H1 (cell line): ENCODE results near the gene FNDC10. TPM values are rescaled to one million over a fixed set of nuclear protein-coding genes. Genes with fewer than 3 reads are reported as not detected.

Source experiments
- CTCF ChIA-PET: fragments of 300-600 bp; sonication (Branson Sonifier 250); formaldehyde crosslinking; loops from one replicate; lab custom pipeline; 2021; ENCODE audit not compliant: partially characterized antibody; lab: Charles Lee
- POLR2A ChIA-PET: fragments of 300-600 bp; sonication (Branson Sonifier 250); formaldehyde crosslinking; loops from one replicate; lab custom pipeline; 2021; ENCODE audit warnings: inconsistent platforms; ENCODE audit not compliant: partially characterized antibody; lab: Charles Lee
- DNase-seq, 2 experiments: peaks; one replicate each; pipeline versions ENCODE4 v3.0.0 to v3.0.0-alpha.2; 2010 to 2022; ENCODE audit warnings: low spot score in 2 of 2, low read depth in 1 of 2, mixed read lengths in 1 of 2
- FAIRE-seq: peaks from 2 replicates; lab custom pipeline; 2011; peaks lifted over from hg19 to GRCh38; lab: Jason Lieb, UNC
- H2AFZ ChIP-seq: 2 replicates; pipeline ENCODE4 v1.8.1; 2012; ENCODE audit warnings: low read length, inconsistent platforms
- H2AK5ac ChIP-seq: 2 replicates; pipeline ENCODE4 v1.6.1; 2013; ENCODE audit warnings: low read depth, low read length
- H2BK120ac ChIP-seq: replicated peaks from 2 replicates; pipeline ENCODE3; 2013; ENCODE audit warnings: low read depth, low read length, inconsistent platforms
- H2BK12ac ChIP-seq: 2 replicates; pipeline ENCODE4 v1.6.1; 2013; ENCODE audit warnings: low read depth, low read length
- H2BK15ac ChIP-seq: 2 replicates; pipeline ENCODE4 v1.6.1; 2013; ENCODE audit warnings: low read length
- H2BK20ac ChIP-seq: 2 replicates; pipeline ENCODE4 v1.6.1; 2013; ENCODE audit warnings: low read length
- H2BK5ac ChIP-seq: 2 replicates; pipeline ENCODE4 v1.6.1; 2013; ENCODE audit warnings: low read depth, low read length
- H3K14ac ChIP-seq: 2 replicates; pipeline ENCODE4 v1.6.1; 2013; ENCODE audit warnings: inconsistent platforms; ENCODE audit not compliant: insufficient read length
- H3K18ac ChIP-seq: 2 replicates; pipeline ENCODE4 v1.6.1; 2013; ENCODE audit warnings: low read length; ENCODE audit errors: extremely low read depth
- H3K23ac ChIP-seq: 2 replicates; pipeline ENCODE4 v1.6.1; 2013; ENCODE audit warnings: inconsistent platforms; ENCODE audit not compliant: insufficient read length
- H3K23me2 ChIP-seq: 2 replicates; pipeline ENCODE4 v1.6.1; 2013; ENCODE audit warnings: low read depth, low read length
- H3K27ac ChIP-seq: 2 replicates; pipeline ENCODE4 v1.6.1; 2011; ENCODE audit warnings: low read depth, low read length, inconsistent platforms
- H3K27me3 ChIP-seq, 4 experiments: replicated peaks in 1 of 4; 1 replicate in 1 of 4; 2 replicates in 3 of 4; pipeline versions ENCODE4 v1.6.1 to v1.8.1; 2011 to 2013; ENCODE audit warnings: low read length in 3 of 4, mild to moderate bottlenecking in 3 of 4, inconsistent platforms in 2 of 4, mixed read lengths in 2 of 4, moderate library complexity in 1 of 4; ENCODE audit not compliant: control insufficient read depth in 3 of 4, insufficient read depth in 3 of 4; ENCODE audit errors: extremely low read depth in 1 of 4
- H3K36me3 ChIP-seq, 4 experiments: 2 replicates each; pipeline versions ENCODE4 v1.6.1 to v1.8.1; 2011 to 2013; ENCODE audit warnings: mild to moderate bottlenecking in 4 of 4, low read length in 3 of 4, moderate library complexity in 2 of 4, control low read depth in 1 of 4, inconsistent platforms in 1 of 4; ENCODE audit not compliant: insufficient read depth in 4 of 4, control insufficient read depth in 2 of 4
- H3K4ac ChIP-seq: replicated peaks from 2 replicates; pipeline ENCODE3; 2013; ENCODE audit warnings: low read length, low read depth, mixed read lengths, inconsistent platforms; ENCODE audit not compliant: insufficient read length
- H3K4me1 ChIP-seq, 4 experiments: replicated peaks in 1 of 4; 1 replicate in 1 of 4; 2 replicates in 3 of 4; pipeline versions ENCODE4 v1.6.1 to v1.8.1; 2011 to 2013; ENCODE audit warnings: low read length in 3 of 4, inconsistent platforms in 2 of 4, mixed read lengths in 1 of 4; ENCODE audit not compliant: insufficient read depth in 4 of 4, control insufficient read depth in 3 of 4
- H3K4me2 ChIP-seq, 2 experiments: 2 replicates each; pipeline versions ENCODE4 v1.6.1 to v1.8.1; 2011 to 2013; ENCODE audit warnings: low read depth in 2 of 2, low read length in 2 of 2, control low read depth in 1 of 2, inconsistent platforms in 1 of 2, mild to moderate bottlenecking in 1 of 2; ENCODE audit not compliant: insufficient read depth in 1 of 2
- H3K4me3 ChIP-seq, 4 experiments: fragments of 200-600, 300-600 bp in 1 of 4; sonication (generic), shearing (Covaris generic), sonication (Bioruptor Twin) in 1 of 4; 2 replicates each; pipeline versions ENCODE4 v1.5.1 to v1.8.1; 2011 to 2016; ENCODE audit warnings: low read length in 4 of 4, low read depth in 3 of 4, control low read depth in 2 of 4, inconsistent platforms in 2 of 4, mild to moderate bottlenecking in 2 of 4, mixed read lengths in 1 of 4, moderate library complexity in 1 of 4; ENCODE audit not compliant: insufficient read depth in 2 of 4; ENCODE audit errors: extremely low read depth in 1 of 4
- H3K56ac ChIP-seq: replicated peaks from 2 replicates; pipeline ENCODE3; 2013; ENCODE audit warnings: low read depth, mild to moderate bottlenecking, mixed read lengths, low read length, inconsistent platforms; ENCODE audit not compliant: insufficient read length
- H3K79me1 ChIP-seq: 2 replicates; pipeline ENCODE4 v1.6.1; 2013; ENCODE audit warnings: low read depth, low read length, control low read depth
- H3K79me2 ChIP-seq, 2 experiments: 2 replicates each; pipeline versions ENCODE4 v1.6.1 to v1.8.1; 2012 to 2013; ENCODE audit warnings: low read length in 2 of 2, mild to moderate bottlenecking in 2 of 2, inconsistent platforms in 1 of 2; ENCODE audit not compliant: insufficient read depth in 2 of 2, control insufficient read depth in 1 of 2
- H3K9ac ChIP-seq, 4 experiments: replicated peaks in 1 of 4; 1 replicate in 1 of 4; 2 replicates in 3 of 4; pipeline versions ENCODE4 v1.6.1 to v1.8.1; 2011 to 2013; ENCODE audit warnings: low read depth in 3 of 4, low read length in 3 of 4, control low read depth in 2 of 4, mild to moderate bottlenecking in 2 of 4, moderate library complexity in 2 of 4, inconsistent platforms in 1 of 4; ENCODE audit errors: extremely low read depth in 1 of 4
- H3K9me3 ChIP-seq, 2 experiments: 2 replicates each; pipeline versions ENCODE4 v1.6.1 to v1.8.1; 2012 to 2013; ENCODE audit warnings: mild to moderate bottlenecking in 2 of 2, moderate library complexity in 2 of 2, control low read depth in 1 of 2, inconsistent platforms in 1 of 2, low read depth in 1 of 2, low read length in 1 of 2, mixed read lengths in 1 of 2; ENCODE audit not compliant: insufficient read depth in 2 of 2
- H4K20me1 ChIP-seq, 2 experiments: replicated peaks in 1 of 2; 2 replicates each; pipeline versions ENCODE3 to v1.8.1; 2011 to 2013; ENCODE audit warnings: inconsistent platforms in 2 of 2, low read length in 2 of 2, mild to moderate bottlenecking in 1 of 2; ENCODE audit not compliant: insufficient read depth in 2 of 2, control insufficient read depth in 1 of 2
- H4K5ac ChIP-seq: 2 replicates; pipeline ENCODE4 v1.6.1; 2013; ENCODE audit warnings: low read length, low read depth, mixed read lengths, inconsistent platforms; ENCODE audit not compliant: insufficient read length
- H4K8ac ChIP-seq: 2 replicates; pipeline ENCODE4 v1.8.0; 2013; ENCODE audit warnings: mild to moderate bottlenecking, moderate library complexity, low read length, inconsistent platforms; ENCODE audit not compliant: insufficient read depth; ENCODE audit errors: extremely low read depth
- H4K91ac ChIP-seq: replicated peaks from 2 replicates; pipeline ENCODE3; 2013; ENCODE audit warnings: low read length, mixed read lengths, inconsistent platforms; ENCODE audit not compliant: insufficient read length
- ASH2L ChIP-seq: fragments of 200-600, 300-600 bp; sonication (generic); IDR thresholded peaks from one replicate; pipeline ENCODE4 v1.7.1; 2017; ENCODE audit warnings: low read length
- ATF2 ChIP-seq: IDR thresholded peaks from 2 replicates; pipeline ENCODE4 v1.6.1; 2012; ENCODE audit warnings: low read length, inconsistent platforms
- BRCA1 ChIP-seq: IDR thresholded peaks from 2 replicates; pipeline ENCODE4 v1.6.1; 2012; ENCODE audit warnings: low read depth, low read length, improper control_type of control experiment
- CHD2 ChIP-seq: IDR thresholded peaks from 2 replicates; pipeline ENCODE4 v1.6.1; 2012; ENCODE audit warnings: low read length, improper control_type of control experiment
- E2F6 ChIP-seq: IDR thresholded peaks from 2 replicates; pipeline ENCODE4 v1.6.1; 2012; ENCODE audit warnings: inconsistent platforms
- EGR1 ChIP-seq: IDR thresholded peaks from 2 replicates; pipeline ENCODE4 v1.6.1; 2011; ENCODE audit warnings: low read depth, low read length, borderline replicate concordance
- JUN ChIP-seq: IDR thresholded peaks from 2 replicates; pipeline ENCODE4 v1.6.1; 2011; ENCODE audit warnings: low read depth, mild to moderate bottlenecking, improper control_type of control experiment, low read length
- NANOG ChIP-seq: IDR thresholded peaks from 2 replicates; pipeline ENCODE4 v1.6.1; 2011; ENCODE audit warnings: low read length, low read depth, mild to moderate bottlenecking, inconsistent platforms; ENCODE audit not compliant: insufficient read depth, poor library complexity, severe bottlenecking
- POLR2A ChIP-seq, 2 experiments: IDR thresholded peaks; 1 replicate in 1 of 2; 2 replicates in 1 of 2; pipeline ENCODE4 v1.6.1; 2011; ENCODE audit warnings: low read depth in 2 of 2, low read length in 2 of 2, mild to moderate bottlenecking in 2 of 2; ENCODE audit errors: control extremely low read depth in 1 of 2
- RBBP5 ChIP-seq: IDR thresholded peaks from 2 replicates; pipeline ENCODE4 v1.7.1; 2012; ENCODE audit warnings: low read depth, mild to moderate bottlenecking, inconsistent platforms, low read length, moderate library complexity, borderline replicate concordance
- SIN3A ChIP-seq, 2 experiments: IDR thresholded peaks in 1 of 2; conservative IDR thresholded peaks in 1 of 2; 2 replicates each; pipeline ENCODE4 v1.6.1; 2011 to 2012; ENCODE audit warnings: low read length in 2 of 2, improper control_type of control experiment in 1 of 2, low read depth in 1 of 2, mild to moderate bottlenecking in 1 of 2
- SIX5 ChIP-seq: IDR thresholded peaks from 2 replicates; pipeline ENCODE4 v1.6.1; 2011; ENCODE audit warnings: mild to moderate bottlenecking, low read depth, low read length
- WGBS, 2 experiments: shearing (Covaris generic) in 1 of 2; methylation state at CpG; one replicate each; pipeline versions ENCODE4 v1.1.6 to v1.1.7; 2013 to 2015; ENCODE audit warnings: low lambda C conversion rate in 2 of 2, mixed read lengths in 2 of 2, inconsistent platforms in 1 of 2, low coverage in 1 of 2, missing lambda C conversion rate in 1 of 2; ENCODE audit not compliant: insufficient replicate concordance in 2 of 2, insufficient coverage in 1 of 2, insufficient read length in 1 of 2; ENCODE audit errors: extremely low coverage in 1 of 2, missing lambda C conversion rate in 1 of 2; 5-methylcytosine and 5-hydroxymethylcytosine counted together
- polyA plus RNA-seq, 7 experiments: library from polyadenylated mRNA; depleted of rRNA in 3 of 7; stranded (reverse) in 5 of 7; unstranded in 2 of 7; fragments of >200 nt in 5 of 7; fragments of 200-250 nt in 2 of 7; gene quantifications; 1 replicate in 5 of 7; 2 replicates in 1 of 7; 4 replicates in 1 of 7; pipeline versions ENCODE4 v1.2.1 to v1.2.3, GENCODE V29; 2011 to 2013; ENCODE audit warnings: missing spikeins in 2 of 7, mixed read lengths in 2 of 7
- total RNA-seq: library from RNA; stranded (reverse); fragmentation: NEBNext Ultra II Directional; extraction: Animal tissue kit (Norgen Biotek cat#: 25700); gene quantifications from 2 replicates; pipeline ENCODE4 v1.2.1, GENCODE V29; 2021

FNDC10 gene
- total and polyA plus RNA-seq, 2 of the 8 experiments (the other 6 are each of a cell fraction or from before 2014, with no cell fraction given) = 19.0 to 21.8 TPM

- ChIA-PET POLR2A (no interaction called here), CTCF (interaction anchor here (1.6 kb wide), 1 partner anchor 182 kb away, joined by 4 read pairs; no protein-coding TSS in a partner anchor)
- H3K27me3 ChIP-seq = no peaks in the 10 kb centered on the region
- no peak overlapping the region for H3K4me3 ChIP-seq
- no peaks in the 10 kb centered on the region for H3K23me2 ChIP-seq
- no peak overlapping the region for H3K27ac ChIP-seq
- H4K5ac ChIP-seq = no peak overlapping the region
- WGBS, 2 experiments = 96% methylated on average over 26 of the region's 33 CpGs; no CpG with 5 or more reads in 1 of the 2 experiments
- DNase-seq = no peak
- no peak overlapping the region for H2BK15ac ChIP-seq
- H3K79me2 ChIP-seq = no peaks in the 10 kb centered on the region
- H3K18ac ChIP-seq = no peak overlapping the region
- no peak overlapping the region for H3K23ac ChIP-seq
- no peak overlapping the region for H2BK20ac ChIP-seq
- no peaks in the 10 kb centered on the region for H3K36me3 ChIP-seq
- no peak for FAIRE-seq
- no peaks in the 10 kb centered on the region; the same call in none of the 2 replicates for H3K79me1 ChIP-seq
- peaks cover 0 to under 1% (median 0%) of the 10 kb centered on the region in 4 experiments; a peak in 2 of 7 replicates for H3K4me1 ChIP-seq
- H3K9ac ChIP-seq = no peak overlapping the region
- H4K8ac ChIP-seq = peak overlapping the region; percentile 79; the same call in 1 of the 2 replicates
- no peaks in the 10 kb centered on the region for H3K9me3 ChIP-seq
- H2AFZ ChIP-seq = no peak overlapping the region
- peaks cover 2 to 18% of the 10 kb centered on the region in 2 experiments for H4K20me1 ChIP-seq
- H4K91ac ChIP-seq = no peak overlapping the region
- no peak overlapping the region for H3K56ac ChIP-seq
- H3K4me2 ChIP-seq = no peak overlapping the region
- no peak overlapping the region for H2BK12ac ChIP-seq
- H3K14ac ChIP-seq = no peak overlapping the region
- no peak overlapping the region for H2AK5ac ChIP-seq
- H3K4ac ChIP-seq = no peak overlapping the region
- no peak overlapping the region; the same call in 1 of the 2 replicates for H2BK5ac ChIP-seq
- H2BK120ac ChIP-seq = no peak overlapping the region
- TF ChIP-seq NANOG = no peak
- no peak for TF ChIP-seq POLR2A (IDR thresholded peaks at IDR 0.05; ENCODE audit: control extremely low read depth in 1 of 2, low read depth in 2 of 2, low read length in 2 of 2)
- no peak for TF ChIP-seq RBBP5
- no peak for TF ChIP-seq BRCA1
- TF ChIP-seq SIX5 = no peak
- TF ChIP-seq EGR1 = no peak
- no peak for TF ChIP-seq E2F6
- TF ChIP-seq ASH2L = no peak
- no peak for TF ChIP-seq CHD2
- TF ChIP-seq ATF2 = no peak
- TF ChIP-seq JUN = no peak
- TF ChIP-seq SIN3A (conservative IDR thresholded peaks at IDR 0.05 in 1 of 2, IDR thresholded peaks at IDR 0.05 in 1 of 2; ENCODE audit: low read depth in 1 of 2, low read length in 2 of 2) = no peak
Measured at GRCh38 chr1:1623181-1623630, 23.3 kb upstream of the FNDC10 start.
